Osteocyte (in vitro differentiated cells): ENCODE results near the gene FUBP3. TPM values are rescaled to one million over a fixed set of nuclear protein-coding genes. Genes with fewer than 3 reads are reported as not detected.

Experiments
- DNase-seq: peaks from one replicate; pipeline ENCODE4 v3.0.0; 2021; ENCODE audit warnings: mixed read lengths; ENCODE audit not compliant: unreplicated experiment; ENCODE audit errors: extremely low spot score
- H3K27ac Mint-ChIP-seq: one replicate; pipeline ENCODE4 v1.8.0; 2021; ENCODE audit warnings: mild to moderate bottlenecking, mixed read lengths; ENCODE audit not compliant: unreplicated experiment
- H3K27me3 Mint-ChIP-seq: one replicate; pipeline ENCODE4 v1.8.0; 2021; ENCODE audit warnings: mixed read lengths; ENCODE audit not compliant: unreplicated experiment
- H3K36me3 Mint-ChIP-seq: one replicate; pipeline ENCODE4 v1.8.0; 2021; ENCODE audit warnings: mixed read lengths; ENCODE audit not compliant: unreplicated experiment
- H3K4me1 Mint-ChIP-seq: one replicate; pipeline ENCODE4 v1.8.0; 2021; ENCODE audit warnings: mixed read lengths; ENCODE audit not compliant: unreplicated experiment
- H3K4me3 Mint-ChIP-seq: one replicate; pipeline ENCODE4 v1.8.0; 2021; ENCODE audit warnings: mild to moderate bottlenecking, moderate library complexity, mixed read lengths; ENCODE audit not compliant: unreplicated experiment
- H3K9me3 Mint-ChIP-seq: one replicate; pipeline ENCODE4 v1.8.0; 2021; ENCODE audit warnings: mixed read lengths; ENCODE audit not compliant: unreplicated experiment
- CTCF ChIP-seq: fragments of 200-600 bp; sonication (generic); IDR thresholded peaks from 2 replicates; pipeline ENCODE4 v1.5.0; 2021; ENCODE audit warnings: antibody characterized with exemption, mild to moderate bottlenecking, moderate library complexity
- total RNA-seq: library from RNA; stranded (reverse); gene quantifications from 2 replicates; pipeline ENCODE4 v1.2.1, GENCODE V29; 2021

FUBP3 gene
- total RNA-seq, 1 donor from 2014 or later, result 72.7 TPM

GRCh38 chr9:130599625-130600024, 20.2 kb downstream of the FUBP3 start:
- H3K27me3 Mint-ChIP-seq, result no peaks in the 10 kb centered on the region
- H3K4me3 Mint-ChIP-seq, result no peak overlapping the region
- H3K36me3 Mint-ChIP-seq, result peaks cover 37% of the 10 kb centered on the region
- H3K4me1 Mint-ChIP-seq, result peaks cover 11% of the 10 kb centered on the region
- H3K27ac Mint-ChIP-seq, result no peak overlapping the region
- no peaks in the 10 kb centered on the region for H3K9me3 Mint-ChIP-seq
- DNase-seq, result no peak
- no peak for TF ChIP-seq CTCF

- Mint-ChIP-seq H3K27ac (no peak overlapping the region), H3K4me3 (no peak overlapping the region), H3K36me3 (peaks cover 35% of the 10 kb centered on the region), H3K4me1 (peaks cover 6% of the 10 kb centered on the region), H3K27me3 (no peaks in the 10 kb centered on the region), H3K9me3 (no peaks in the 10 kb centered on the region)
- DNase-seq, result no peak
- TF ChIP-seq CTCF, result no peak
Measured at GRCh38 chr9:130601100-130601499, 21.7 kb downstream of the FUBP3 start.

- no peak for DNase-seq
- peaks cover 23% of the 10 kb centered on the region for H3K36me3 Mint-ChIP-seq
- H3K4me1 Mint-ChIP-seq, result no peaks in the 10 kb centered on the region
- no peak overlapping the region for H3K27ac Mint-ChIP-seq
- no peak overlapping the region for H3K4me3 Mint-ChIP-seq
- no peaks in the 10 kb centered on the region for H3K27me3 Mint-ChIP-seq
- TF ChIP-seq CTCF, result no peak
- H3K9me3 Mint-ChIP-seq, result no peaks in the 10 kb centered on the region
Measured at GRCh38 chr9:130604295-130604694, 24.9 kb downstream of the FUBP3 start.

- no peaks in the 10 kb centered on the region for H3K4me1 Mint-ChIP-seq
- no peak for TF ChIP-seq CTCF
- no peak overlapping the region for H3K27ac Mint-ChIP-seq
- peaks cover 25% of the 10 kb centered on the region for H3K36me3 Mint-ChIP-seq
- H3K27me3 Mint-ChIP-seq, result no peaks in the 10 kb centered on the region
- H3K4me3 Mint-ChIP-seq, result no peak overlapping the region
- no peak for DNase-seq
- H3K9me3 Mint-ChIP-seq, result no peaks in the 10 kb centered on the region
Measured at GRCh38 chr9:130606887-130607600, 27.7 kb downstream of the FUBP3 start.

- TF ChIP-seq CTCF, result no peak
- Mint-ChIP-seq H3K4me1 (no peaks in the 10 kb centered on the region), H3K27me3 (no peaks in the 10 kb centered on the region), H3K9me3 (no peaks in the 10 kb centered on the region), H3K36me3 (peaks cover 28% of the 10 kb centered on the region), H3K4me3 (no peak overlapping the region), H3K27ac (no peak overlapping the region)
- DNase-seq, result no peak
Measured at GRCh38 chr9:130607640-130608420, 28.5 kb downstream of the FUBP3 start.
